Motor neuron (in vitro differentiated cells): ENCODE results near the gene OR6A2. TPM values are rescaled to one million over a fixed set of nuclear protein-coding genes. Genes with fewer than 3 reads are reported as not detected.
"Not testable (repeated sequence)": the region's sequence is repeated elsewhere in the genome, so short reads cannot be mapped to it uniquely, and the experiment has no call there.

ENCODE experiments used
- ATAC-seq, 8 experiments: fragments of 200-7000 bp; cut with Tn5 transposase; replicated peaks in 6 of 8; 2 replicates each; pipeline ENCODE4 v1.8.0; 2021; ENCODE audit warnings: mild to moderate bottlenecking in 8 of 8, moderate library complexity in 8 of 8
- H3K27ac ChIP-seq, 2 donors: fragments of 250-450 bp; sonication (Bioruptor Pico); 2 replicates each; pipeline ENCODE4 v1.9.0; 2021; ENCODE audit warnings: antibody characterized with exemption in 2 of 2, mild to moderate bottlenecking in 2 of 2, moderate library complexity in 1 of 2
- H3K4me1 ChIP-seq, 2 donors: fragments of 250-450 bp; sonication (Bioruptor Pico); replicated peaks in 1 of 2; 2 replicates each; pipeline ENCODE4 v1.6.1; 2021; ENCODE audit warnings: antibody characterized with exemption in 2 of 2, mild to moderate bottlenecking in 2 of 2, moderate library complexity in 1 of 2
- H3K4me3 ChIP-seq, 5 donors: fragments of 250-450 bp; sonication (Bioruptor Pico); 2 replicates each; pipeline ENCODE4 v1.9.0; 2021; ENCODE audit warnings: antibody characterized with exemption in 5 of 5, mild to moderate bottlenecking in 5 of 5, moderate library complexity in 4 of 5
- WGBS, 10 experiments: fragments of 450-650 bp; shearing (Covaris generic); methylation state at CpG; one replicate each; pipeline ENCODE4 v1.0.0; 2022; 5-methylcytosine and 5-hydroxymethylcytosine counted together
- in situ Hi-C, 9 experiments: fragments of 400-800 bp; cut with MboI; loops; one replicate each; pipeline ENCODE4 v1.15.0; 2021; ENCODE audit warnings: low sequenced_read_pairs in 9 of 9, low pct_unique_long_range_greater_than_20kb in 2 of 9; ENCODE audit not compliant: unreplicated experiment in 9 of 9
- total RNA-seq, 8 experiments: library from RNA; unstranded; fragments of 300-600 nt; gene quantifications; 2 replicates each; pipeline versions ENCODE4 v1.2.3 to v1.2.4, GENCODE V29; 2022

OR6A2 gene
- total RNA-seq, 8 experiments from 2014 or later, result 0.08 to 1.3 (median 0.28) TPM

GRCh38 chr11:6812390-6813005 is 13.0 kb upstream of the OR6A2 start:
- in situ Hi-C loops, result no loop called here
- 0 to 20% (median 13%) methylated on average over 1 to 6 of the region's 6 CpGs; no CpG with 5 or more reads in 2 of the 10 experiments for WGBS, 10 experiments
- ATAC-seq, result peak; percentile 48 to 83 (median 68)

GRCh38 chr11:6801075-6801474 is 1.6 kb upstream of the OR6A2 start:
- in situ Hi-C loops, H3K4me1 ChIP-seq, H3K27ac ChIP-seq, H3K4me3 ChIP-seq: not testable (repeated sequence)
- ATAC-seq, result peak in 3 of 8 experiments; percentile 38 to 69 (median 39)

More at GRCh38 chr11:6812390-6813005, 13.0 kb upstream of the OR6A2 start:
- Histone ChIP-seq H3K4me1 (no peaks in the 10 kb centered on the region), H3K4me3 (no peak overlapping the region), H3K27ac (no peak overlapping the region)

GRCh38 chr11:6794639-6795038 is 4.8 kb downstream of the OR6A2 start:
- in situ Hi-C loops, result no loop called here
- Histone ChIP-seq H3K27ac (no peak overlapping the region), H3K4me3 (no peak overlapping the region), H3K4me1 (no peaks in the 10 kb centered on the region)
- WGBS, 10 experiments, result 0 to 82% (median 71%) methylated on average over 1 to 4 of the region's 4 CpGs; no CpG with 5 or more reads in 3 of the 10 experiments
- ATAC-seq, result no peak

GRCh38 chr11:6790546-6790945 is 8.9 kb downstream of the OR6A2 start:
- 0 to 100% (median 46%) methylated on average over 1 to 2 of the region's 2 CpGs; no CpG with 5 or more reads in 2 of the 10 experiments for WGBS, 10 experiments
- peak in 3 of 8 experiments; percentile 21 to 65 (median 63) for ATAC-seq
- in situ Hi-C loops, result no loop called here
- H3K4me1 ChIP-seq, result no peaks in the 10 kb centered on the region
- no peak overlapping the region for H3K4me3 ChIP-seq
- H3K27ac ChIP-seq, result no peak overlapping the region

- WGBS, 10 experiments, result 20 to 100% (median 51%) methylated on average over 1 to 2 of the region's 2 CpGs; no CpG with 5 or more reads in 3 of the 10 experiments
- H3K27ac ChIP-seq, result no peak within 1 kb of the TSS
- in situ Hi-C loops, result no loop called here
- ATAC-seq, result no peak
- H3K4me1 ChIP-seq, result no peaks in the 10 kb centered on the region
- H3K4me3 ChIP-seq, result no peak within 1 kb of the TSS
Observed at GRCh38 chr11:6782720-6783119, 16.8 kb downstream of the OR6A2 start, which contains the start of gene OR2AG1. Gene OR2AG1 (plus strand): TSS chr11:6783020. CDS start chr11:6785038, 2,018 bp downstream.

GRCh38 chr11:6780829-6781228 is 18.7 kb downstream of the OR6A2 start:
- Histone ChIP-seq H3K4me3 (no peak overlapping the region), H3K4me1 (no peaks in the 10 kb centered on the region), H3K27ac (no peak overlapping the region)
- ATAC-seq, result peak in 2 of 8 experiments; percentile 53 to 57
- in situ Hi-C loops, result no loop called here

- Histone ChIP-seq H3K27ac (no peak overlapping the region), H3K4me1 (no peaks in the 10 kb centered on the region)
- in situ Hi-C loops, result no loop called here
Observed at GRCh38 chr11:6778518-6778917, 21.0 kb downstream of the OR6A2 start.

GRCh38 chr11:6771926-6772893 is 27.3 kb downstream of the OR6A2 start, which contains the start of gene OR2AG2:
Gene OR2AG2 (minus strand): TSS chr11:6771976. CDS start chr11:6768957, 3,019 bp downstream.
- Histone ChIP-seq H3K4me3 (no peak within 1 kb of the TSS), H3K4me1 (no peaks in the 10 kb centered on the region), H3K27ac (no peak within 1 kb of the TSS)
- in situ Hi-C loops, result no loop called here
- WGBS, 10 experiments, result 0 to 100% (median 98%) methylated on average over 1 to 3 of the region's 4 CpGs; no CpG with 5 or more reads in 1 of the 10 experiments
- ATAC-seq, result peak in 2 of 8 experiments; percentile 20 to 23

More at GRCh38 chr11:6778518-6778917, 21.0 kb downstream of the OR6A2 start:
- no peak for ATAC-seq
- H3K4me3 ChIP-seq, result no peak overlapping the region

- WGBS, 10 experiments, result 0 to 100% (median 50%) methylated on average over 1 to 2 of the region's 2 CpGs; no CpG with 5 or more reads in 4 of the 10 experiments
Observed at GRCh38 chr11:6757373-6757967, 42.0 kb downstream of the OR6A2 start.

GRCh38 chr11:6755953-6756347 is 43.5 kb downstream of the OR6A2 start:
- no peak for ATAC-seq
- WGBS, 10 experiments, result 0 to 100% (median 80%) methylated on average over 1 of the region's 1 CpG; no CpG with 5 or more reads in 5 of the 10 experiments
- Histone ChIP-seq H3K4me1 (no peaks in the 10 kb centered on the region), H3K4me3 (no peak overlapping the region), H3K27ac (no peak overlapping the region)
- in situ Hi-C loops, result no loop called here

More at GRCh38 chr11:6757373-6757967, 42.0 kb downstream of the OR6A2 start:
- H3K4me3 ChIP-seq, result no peak overlapping the region
- no peaks in the 10 kb centered on the region for H3K4me1 ChIP-seq
- in situ Hi-C loops, result no loop called here
- peak; percentile 79 to 95 (median 88) for ATAC-seq
- no peak overlapping the region for H3K27ac ChIP-seq

GRCh38 chr11:6755303-6755952 is 44.1 kb downstream of the OR6A2 start:
- Histone ChIP-seq H3K27ac (no peak overlapping the region), H3K4me3 (no peak overlapping the region), H3K4me1 (no peaks in the 10 kb centered on the region)
- peak in 4 of 8 experiments; percentile 29 to 71 (median 55) for ATAC-seq
- 0 to 28% (median 6%) methylated on average over 1 to 5 of the region's 5 CpGs for WGBS, 10 experiments
- in situ Hi-C loops, result no loop called here

GRCh38 chr11:6747097-6747668 is 52.3 kb downstream of the OR6A2 start:
- no peak overlapping the region for H3K4me3 ChIP-seq
- ATAC-seq, result no peak
- 54 to 100% (median 85%) methylated on average over 1 to 3 of the region's 3 CpGs; no CpG with 5 or more reads in 2 of the 10 experiments for WGBS, 10 experiments
- no peaks in the 10 kb centered on the region for H3K4me1 ChIP-seq
- H3K27ac ChIP-seq, result no peak overlapping the region
- in situ Hi-C loops, result loop anchor here in 1 of 9 experiments (25.0 kb wide), 1 partner anchor 90 kb away; the partner anchor contains the start of gene OR10A5
